ENCODE data around the gene AEBP1. TPM values are rescaled to one million over a fixed set of nuclear protein-coding genes. Genes with fewer than 3 reads are reported as not detected.

Gene AEBP1
- total and polyA plus RNA-seq, 9 of the 15 experiments (the other 6 are each of a cell fraction or from before 2014, with no cell fraction given) = 0.03 to 0.78 (median 0.30) TPM; not detected in 2

- Histone ChIP-seq H3K4me3 (peak overlapping the region; percentile 93), H3K4me2 (ENCODE audit: insufficient read depth, low read length) (peak overlapping the region; percentile 91), H3K79me2 (ENCODE audit: control insufficient read depth, insufficient read depth, low read length) (peaks cover 48% of the 10 kb centered on the region), H2AFZ (ENCODE audit: low read depth, low read length) (0 out of 2 replicates have a peak overlapping the region, but pooled peaks have one; percentile 82), H3K9ac (ENCODE audit: insufficient read depth in 1 of 2, low read depth in 2 of 2, low read length in 2 of 2) (peak overlapping the region; percentile 85 to 90), H3K36me3 (ENCODE audit: control insufficient read depth, insufficient read depth, low read length) (peaks cover 48% of the 10 kb centered on the region), H3K4me1 (replicated peaks in 1 of 2; ENCODE audit: control insufficient read depth in 2 of 2, insufficient read depth in 2 of 2, low read length in 2 of 2) (peaks cover 14 to 26% of the 10 kb centered on the region in 2 experiments; a peak in 4 of 5 replicates), H3K27ac (ENCODE audit: extremely low read depth, low read depth, low read length) (peak overlapping the region; percentile 88), H3K9me3 (replicated peaks; ENCODE audit: control insufficient read depth, insufficient read depth, low read depth, low read length) (no peaks in the 10 kb centered on the region), H3K9me1 (ENCODE audit: control insufficient read depth, insufficient read depth, low read length) (peaks cover 4% of the 10 kb centered on the region), H4K20me1 (replicated peaks; ENCODE audit: control insufficient read depth, insufficient read depth, low read length) (peaks cover under 1% of the 10 kb centered on the region; the same call in 1 of the 2 replicates), H3K27me3 (ENCODE audit: control insufficient read depth in 2 of 2, insufficient read depth in 2 of 2, low read length in 2 of 2) (no peaks in the 10 kb centered on the region)
- FAIRE-seq (no peak), ATAC-seq (no peak), DNase-seq (ENCODE audit: extremely low read depth in 1 of 4, low spot score in 3 of 4) (no peak)
- in situ Hi-C loops (cut with MboI) = no loop called here
- ChIA-PET CTCF (ENCODE audit: low intra/inter-chr PET ratio) (no interaction called here), POLR2A (interaction anchor here (0.7 to 3.4 kb wide), 9 partner anchors 8 to 96 kb away, joined by 3 to 12 read pairs (median 5); no protein-coding TSS in a partner anchor)
- BruUV-seq (replicated peaks) = no TSS peak
- intact Hi-C loops (cut with micrococcal nuclease) = no loop called here
- WGBS (ENCODE audit: insufficient coverage, low coverage, missing lambda C conversion rate) = 0% methylated on average over 1 of the region's 1 CpG
- TF ChIP-seq POLR2H (tag; IDR thresholded peaks at IDR 0.05; ENCODE audit: low read depth) = no peak
- no peak for TF ChIP-seq ZNF133 (CRISPR knock-in tag; IDR thresholded peaks at IDR 0.05)
- no peak for TF ChIP-seq VEZF1 (CRISPR knock-in tag; IDR thresholded peaks at IDR 0.05)
- no peak for TF ChIP-seq ZNF146 (CRISPR knock-in tag; IDR thresholded peaks at IDR 0.05; ENCODE audit: unreplicated experiment)
- TF ChIP-seq, protein P1, sequence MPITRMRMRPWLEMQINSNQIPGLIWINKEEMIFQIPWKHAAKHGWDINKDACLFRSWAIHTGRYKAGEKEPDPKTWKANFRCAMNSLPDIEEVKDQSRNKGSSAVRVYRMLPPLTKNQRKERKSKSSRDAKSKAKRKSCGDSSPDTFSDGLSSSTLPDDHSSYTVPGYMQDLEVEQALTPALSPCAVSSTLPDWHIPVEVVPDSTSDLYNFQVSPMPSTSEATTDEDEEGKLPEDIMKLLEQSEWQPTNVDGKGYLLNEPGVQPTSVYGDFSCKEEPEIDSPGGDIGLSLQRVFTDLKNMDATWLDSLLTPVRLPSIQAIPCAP (CRISPR knock-in tag; IDR thresholded peaks at IDR 0.05; ENCODE audit: borderline replicate concordance) = no peak
- TF ChIP-seq, protein P2, sequence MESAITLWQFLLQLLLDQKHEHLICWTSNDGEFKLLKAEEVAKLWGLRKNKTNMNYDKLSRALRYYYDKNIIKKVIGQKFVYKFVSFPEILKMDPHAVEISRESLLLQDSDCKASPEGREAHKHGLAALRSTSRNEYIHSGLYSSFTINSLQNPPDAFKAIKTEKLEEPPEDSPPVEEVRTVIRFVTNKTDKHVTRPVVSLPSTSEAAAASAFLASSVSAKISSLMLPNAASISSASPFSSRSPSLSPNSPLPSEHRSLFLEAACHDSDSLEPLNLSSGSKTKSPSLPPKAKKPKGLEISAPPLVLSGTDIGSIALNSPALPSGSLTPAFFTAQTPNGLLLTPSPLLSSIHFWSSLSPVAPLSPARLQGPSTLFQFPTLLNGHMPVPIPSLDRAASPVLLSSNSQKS (CRISPR knock-in tag; IDR thresholded peaks at IDR 0.05) = no peak
- no peak for TF ChIP-seq FOXP1 (CRISPR knock-in tag; IDR thresholded peaks at IDR 0.05)
- TF ChIP-seq NBN (IDR thresholded peaks at IDR 0.05; ENCODE audit: low read depth) = no peak
- TF ChIP-seq ZHX1 (conservative IDR thresholded peaks at IDR 0.05; ENCODE audit: low read length) = no peak
- TF ChIP-seq MAFG (tag; conservative IDR thresholded peaks at IDR 0.05) = no peak
- 0 out of 2 replicates have a peak, but pooled peaks have one; percentile 61 for TF ChIP-seq HDGF (IDR thresholded peaks at IDR 0.05)
- TF ChIP-seq FOXK2 (conservative IDR thresholded peaks at IDR 0.05 in 1 of 2, IDR thresholded peaks at IDR 0.05 in 1 of 2; ENCODE audit: low read depth in 2 of 2) = peak in 1 of 2 experiments; percentile 26; a peak in 1 of 4 replicates
- no peak for TF ChIP-seq CBFA2T3 (IDR thresholded peaks at IDR 0.05)
- no peak for TF ChIP-seq ZNF134 (CRISPR knock-in tag; conservative IDR thresholded peaks at IDR 0.05)
- TF ChIP-seq ARID1B (IDR thresholded peaks at IDR 0.05) = no peak
- no peak for TF ChIP-seq SNIP1 (IDR thresholded peaks at IDR 0.05; ENCODE audit: low read depth)
- TF ChIP-seq RBBP5 (IDR thresholded peaks at IDR 0.05; ENCODE audit: borderline replicate concordance, insufficient read depth, low read length, poor library complexity, severe bottlenecking) = no peak
These were observed 18.4 kb downstream of the AEBP1 start for GRCh38 chr7:44122529-44122928.
